ENCODE results near the gene MBNL2. TPM values are rescaled to one million over a fixed set of nuclear protein-coding genes. Genes with fewer than 3 reads are reported as not detected.

MBNL2 gene
- total and polyA plus RNA-seq, 2 of the 13 experiments (the other 11 are each of a cell fraction or from before 2014, with no cell fraction given) = 30.8 to 59.0 TPM

DNA sequence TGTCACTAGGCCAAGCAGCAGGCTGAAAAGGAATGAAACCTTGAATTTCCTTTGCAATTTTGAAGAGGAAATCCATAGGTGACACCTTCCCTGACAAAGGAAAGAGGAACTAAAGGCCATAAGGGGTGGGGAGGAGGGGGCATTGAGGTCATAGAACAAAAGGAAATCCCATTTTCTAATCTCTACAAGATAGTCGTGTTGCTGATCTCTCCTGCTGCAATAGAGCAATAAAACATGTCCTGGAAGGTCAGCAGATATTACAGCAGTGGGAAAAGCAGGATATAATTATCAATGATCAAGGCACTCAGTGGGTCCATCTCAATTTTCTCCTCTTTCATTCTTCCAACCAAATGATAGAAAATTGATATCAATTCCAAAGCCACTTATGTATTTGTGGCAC is 191.6 kb downstream of the MBNL2 start (continued):
- TF ChIP-seq, protein P1, sequence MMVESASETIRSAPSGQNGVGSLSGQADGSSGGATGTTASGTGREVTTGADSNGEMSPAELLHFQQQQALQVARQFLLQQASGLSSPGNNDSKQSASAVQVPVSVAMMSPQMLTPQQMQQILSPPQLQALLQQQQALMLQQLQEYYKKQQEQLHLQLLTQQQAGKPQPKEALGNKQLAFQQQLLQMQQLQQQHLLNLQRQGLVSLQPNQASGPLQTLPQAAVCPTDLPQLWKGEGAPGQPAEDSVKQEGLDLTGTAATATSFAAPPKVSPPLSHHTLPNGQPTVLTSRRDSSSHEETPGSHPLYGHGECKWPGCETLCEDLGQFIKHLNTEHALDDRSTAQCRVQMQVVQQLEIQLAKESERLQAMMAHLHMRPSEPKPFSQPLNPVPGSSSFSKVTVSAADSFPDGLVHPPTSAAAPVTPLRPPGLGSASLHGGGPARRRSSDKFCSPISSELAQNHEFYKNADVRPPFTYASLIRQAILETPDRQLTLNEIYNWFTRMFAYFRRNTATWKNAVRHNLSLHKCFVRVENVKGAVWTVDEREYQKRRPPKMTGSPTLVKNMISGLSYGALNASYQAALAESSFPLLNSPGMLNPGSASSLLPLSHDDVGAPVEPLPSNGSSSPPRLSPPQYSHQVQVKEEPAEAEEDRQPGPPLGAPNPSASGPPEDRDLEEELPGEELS (CRISPR knock-in tag; IDR thresholded peaks at IDR 0.05) = no peak

DNA sequence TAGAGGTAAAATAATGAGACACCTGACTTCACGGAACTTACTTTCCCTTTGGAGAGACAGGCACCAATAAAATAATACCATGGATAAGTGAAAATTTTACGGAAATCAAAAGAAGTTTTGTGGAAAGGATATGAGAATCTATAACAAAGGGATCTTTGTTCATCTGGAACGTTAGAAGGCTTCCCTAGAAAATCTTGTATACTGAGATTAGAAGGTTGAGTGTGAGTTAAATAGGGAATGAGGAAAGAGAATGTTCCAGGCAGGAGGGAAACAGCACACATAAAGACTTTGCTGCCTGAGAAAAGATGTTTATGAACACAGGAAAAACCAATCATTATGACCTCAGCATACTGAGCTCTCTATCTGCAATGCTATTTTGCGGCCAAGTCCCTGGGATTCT is 192.3 kb downstream of the MBNL2 start:
- BruUV-seq (replicated peaks) = no TSS peak
- no peaks in the 10 kb centered on the region for H3K79me2 ChIP-seq (ENCODE audit: insufficient read depth, low read length)
- H3K4me1 ChIP-seq (ENCODE audit: insufficient read depth, low read length) = 0 out of 2 replicates have a peak, but pooled peaks cover 6% of the 10 kb centered on the region
- TF ChIP-seq ZNF709 (CRISPR knock-in tag; IDR thresholded peaks at IDR 0.05) (no peak), ZSCAN20 (CRISPR knock-in tag; IDR thresholded peaks at IDR 0.05; ENCODE audit: borderline replicate concordance) (no peak), ZNF607 (CRISPR knock-in tag; IDR thresholded peaks at IDR 0.05; ENCODE audit: borderline replicate concordance) (no peak), JUNB (CRISPR knock-in tag; IDR thresholded peaks at IDR 0.05; ENCODE audit: borderline replicate concordance) (no peak), SALL2 (CRISPR knock-in tag; IDR thresholded peaks at IDR 0.05) (no peak), TMF1 (CRISPR knock-in tag; IDR thresholded peaks at IDR 0.05; ENCODE audit: low read depth) (no peak)
- TF ChIP-seq, protein P2, sequence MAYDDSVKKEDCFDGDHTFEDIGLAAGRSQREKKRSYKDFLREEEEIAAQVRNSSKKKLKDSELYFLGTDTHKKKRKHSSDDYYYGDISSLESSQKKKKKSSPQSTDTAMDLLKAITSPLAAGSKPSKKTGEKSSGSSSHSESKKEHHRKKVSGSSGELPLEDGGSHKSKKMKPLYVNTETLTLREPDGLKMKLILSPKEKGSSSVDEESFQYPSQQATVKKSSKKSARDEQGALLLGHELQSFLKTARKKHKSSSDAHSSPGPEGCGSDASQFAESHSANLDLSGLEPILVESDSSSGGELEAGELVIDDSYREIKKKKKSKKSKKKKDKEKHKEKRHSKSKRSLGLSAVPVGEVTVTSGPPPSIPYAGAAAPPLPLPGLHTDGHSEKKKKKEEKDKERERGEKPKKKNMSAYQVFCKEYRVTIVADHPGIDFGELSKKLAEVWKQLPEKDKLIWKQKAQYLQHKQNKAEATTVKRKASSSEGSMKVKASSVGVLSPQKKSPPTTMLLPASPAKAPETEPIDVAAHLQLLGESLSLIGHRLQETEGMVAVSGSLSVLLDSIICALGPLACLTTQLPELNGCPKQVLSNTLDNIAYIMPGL (CRISPR knock-in tag; IDR thresholded peaks at IDR 0.05; ENCODE audit: borderline replicate concordance in 1 of 2, low read depth in 1 of 2) = no peak
- TF ChIP-seq, protein P3, sequence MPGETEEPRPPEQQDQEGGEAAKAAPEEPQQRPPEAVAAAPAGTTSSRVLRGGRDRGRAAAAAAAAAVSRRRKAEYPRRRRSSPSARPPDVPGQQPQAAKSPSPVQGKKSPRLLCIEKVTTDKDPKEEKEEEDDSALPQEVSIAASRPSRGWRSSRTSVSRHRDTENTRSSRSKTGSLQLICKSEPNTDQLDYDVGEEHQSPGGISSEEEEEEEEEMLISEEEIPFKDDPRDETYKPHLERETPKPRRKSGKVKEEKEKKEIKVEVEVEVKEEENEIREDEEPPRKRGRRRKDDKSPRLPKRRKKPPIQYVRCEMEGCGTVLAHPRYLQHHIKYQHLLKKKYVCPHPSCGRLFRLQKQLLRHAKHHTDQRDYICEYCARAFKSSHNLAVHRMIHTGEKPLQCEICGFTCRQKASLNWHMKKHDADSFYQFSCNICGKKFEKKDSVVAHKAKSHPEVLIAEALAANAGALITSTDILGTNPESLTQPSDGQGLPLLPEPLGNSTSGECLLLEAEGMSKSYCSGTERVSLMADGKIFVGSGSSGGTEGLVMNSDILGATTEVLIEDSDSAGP (CRISPR knock-in tag; IDR thresholded peaks at IDR 0.05; ENCODE audit: borderline replicate concordance) = no peak
- TF ChIP-seq, protein P4, sequence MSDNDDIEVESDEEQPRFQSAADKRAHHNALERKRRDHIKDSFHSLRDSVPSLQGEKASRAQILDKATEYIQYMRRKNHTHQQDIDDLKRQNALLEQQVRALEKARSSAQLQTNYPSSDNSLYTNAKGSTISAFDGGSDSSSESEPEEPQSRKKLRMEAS (IDR thresholded peaks at IDR 0.05) = no peak
- peaks cover 0 to 9% of the 10 kb centered on the region in 2 experiments; a peak in 1 of 5 replicates for H3K27me3 ChIP-seq (ENCODE audit: control insufficient read depth in 1 of 2, insufficient read depth in 2 of 2, low read length in 2 of 2)
- no peaks in the 10 kb centered on the region for H3K36me3 ChIP-seq (replicated peaks in 1 of 2; ENCODE audit: control insufficient read depth in 1 of 2, insufficient read depth in 2 of 2, low read length in 2 of 2)
- in situ Hi-C loops (cut with HindIII; ENCODE audit: extremely low pct_ligation_motif_present, low pct_unique_long_range_greater_than_20kb) = no loop called here
- no peak overlapping the region for H3K4me3 ChIP-seq (replicated peaks in 1 of 3; ENCODE audit: insufficient read depth in 1 of 3, low read depth in 2 of 3, low read length in 3 of 3)
- no peak overlapping the region; the same call in 1 of the 2 replicates for H3K4me2 ChIP-seq (ENCODE audit: low read depth, low read length)
- no peak overlapping the region for H3K9ac ChIP-seq (ENCODE audit: insufficient read depth, low read depth, low read length)
- H3K27ac ChIP-seq (ENCODE audit: extremely low read length, insufficient read depth, low read length) = no peak overlapping the region
- intact Hi-C loops (cut with micrococcal nuclease; ENCODE audit: unreplicated experiment) = no loop called here
- ChIA-PET CTCF (ENCODE audit: low intra/inter-chr PET ratio, low total read pairs) (no interaction called here), POLR2A (no interaction called here)
- no peak for ATAC-seq
- WGBS (ENCODE audit: low lambda C conversion rate) = 21% methylated on average over 4 of the region's 4 CpGs
- DNase-seq (ENCODE audit: low spot score) = no peak
- H4K20me1 ChIP-seq (ENCODE audit: insufficient read depth, low read length) = no peaks in the 10 kb centered on the region
- no peak for FAIRE-seq
- H2AFZ ChIP-seq (ENCODE audit: low read length) = no peak overlapping the region
- H3K9me3 ChIP-seq (ENCODE audit: low read length) = no peaks in the 10 kb centered on the region
